Epithelial cell of esophagus (primary cell): ENCODE data around the gene MED15.
"Not testable (repeated sequence)": the region's sequence is repeated elsewhere in the genome, so short reads cannot be mapped to it uniquely, and the experiment has no call there.

ENCODE experiments used
- DNase-seq: peaks from one replicate; pipeline ENCODE4 v3.0.0; 2010; ENCODE audit warnings: low read depth
- H3K4me3 ChIP-seq: 2 replicates; pipeline ENCODE4 v1.5.1; 2011; ENCODE audit warnings: mild to moderate bottlenecking, low read length, control low read depth
- TF ChIP-seq, protein P1 (sequence below): IDR thresholded peaks from 2 replicates; pipeline ENCODE4 v1.5.1; 2011; ENCODE audit warnings: low read depth, mild to moderate bottlenecking, low read length, control low read depth, inconsistent platforms; ENCODE audit not compliant: insufficient read depth; ENCODE audit errors: missing control alignments

MED15 gene

DNA sequence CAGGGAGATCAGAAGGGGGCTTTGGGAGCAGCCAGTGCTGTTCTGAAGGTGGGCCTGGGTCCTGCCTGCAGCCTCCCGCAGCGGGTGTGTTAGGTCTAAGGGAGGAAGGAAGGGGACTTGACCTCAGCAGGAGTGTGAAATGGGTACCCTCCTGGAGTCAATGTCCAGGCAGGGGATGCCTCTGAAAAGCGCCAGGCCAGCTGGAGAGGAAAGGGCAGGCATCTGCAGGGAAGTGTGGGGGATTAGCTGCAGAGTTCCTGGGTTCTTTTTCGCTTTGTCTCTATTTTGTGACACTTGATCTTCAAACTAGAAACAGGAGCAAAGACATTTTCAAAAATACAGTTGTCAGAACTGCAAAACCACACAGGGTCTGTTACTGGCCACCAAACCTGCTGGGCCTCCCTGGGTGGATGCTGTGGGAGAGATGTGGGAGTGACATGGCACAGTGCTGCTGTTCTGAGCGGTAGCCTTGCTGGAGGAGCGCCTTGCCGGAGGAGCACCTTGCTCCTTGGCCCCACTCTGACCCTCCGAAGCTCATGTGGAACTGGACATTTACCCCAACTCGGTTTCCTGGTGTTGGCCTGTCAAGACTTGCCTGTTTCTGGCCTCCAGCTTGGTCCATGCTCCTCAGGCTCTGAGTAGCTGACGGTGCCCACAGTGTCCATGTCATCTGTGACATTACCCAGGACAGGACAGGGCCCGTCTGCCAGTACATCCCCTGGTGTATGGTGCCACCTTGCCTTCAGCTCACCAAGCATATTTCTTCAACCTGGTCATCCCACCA, 25.9 kb downstream of the MED15 start:
- TF ChIP-seq, protein P1, sequence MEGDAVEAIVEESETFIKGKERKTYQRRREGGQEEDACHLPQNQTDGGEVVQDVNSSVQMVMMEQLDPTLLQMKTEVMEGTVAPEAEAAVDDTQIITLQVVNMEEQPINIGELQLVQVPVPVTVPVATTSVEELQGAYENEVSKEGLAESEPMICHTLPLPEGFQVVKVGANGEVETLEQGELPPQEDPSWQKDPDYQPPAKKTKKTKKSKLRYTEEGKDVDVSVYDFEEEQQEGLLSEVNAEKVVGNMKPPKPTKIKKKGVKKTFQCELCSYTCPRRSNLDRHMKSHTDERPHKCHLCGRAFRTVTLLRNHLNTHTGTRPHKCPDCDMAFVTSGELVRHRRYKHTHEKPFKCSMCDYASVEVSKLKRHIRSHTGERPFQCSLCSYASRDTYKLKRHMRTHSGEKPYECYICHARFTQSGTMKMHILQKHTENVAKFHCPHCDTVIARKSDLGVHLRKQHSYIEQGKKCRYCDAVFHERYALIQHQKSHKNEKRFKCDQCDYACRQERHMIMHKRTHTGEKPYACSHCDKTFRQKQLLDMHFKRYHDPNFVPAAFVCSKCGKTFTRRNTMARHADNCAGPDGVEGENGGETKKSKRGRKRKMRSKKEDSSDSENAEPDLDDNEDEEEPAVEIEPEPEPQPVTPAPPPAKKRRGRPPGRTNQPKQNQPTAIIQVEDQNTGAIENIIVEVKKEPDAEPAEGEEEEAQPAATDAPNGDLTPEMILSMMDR: no peak
- peak; percentile 31 for DNase-seq
- no peak overlapping the region for H3K4me3 ChIP-seq

DNA sequence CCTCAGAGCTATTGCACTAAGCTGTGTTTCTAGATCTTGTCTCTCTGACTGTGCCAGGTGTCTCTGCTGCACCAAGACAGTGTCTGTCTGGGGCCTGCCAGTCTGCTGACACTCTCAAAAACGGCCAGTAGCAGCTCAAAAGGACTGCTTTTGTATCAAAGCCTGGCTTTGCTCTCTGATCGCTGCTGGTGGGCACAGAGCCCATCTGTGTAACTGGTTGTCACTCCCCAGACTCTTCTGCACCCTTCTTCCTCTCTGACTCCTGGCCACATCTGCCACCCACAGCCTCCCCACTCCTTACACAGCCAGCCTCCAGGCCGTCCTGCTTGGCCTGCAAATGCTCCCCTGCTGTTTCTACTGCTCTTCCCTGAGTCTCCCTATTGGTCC, 26.5 kb downstream of the MED15 start:
- TF ChIP-seq, protein P1: no peak
- no peak overlapping the region for H3K4me3 ChIP-seq
- no peak for DNase-seq

DNA sequence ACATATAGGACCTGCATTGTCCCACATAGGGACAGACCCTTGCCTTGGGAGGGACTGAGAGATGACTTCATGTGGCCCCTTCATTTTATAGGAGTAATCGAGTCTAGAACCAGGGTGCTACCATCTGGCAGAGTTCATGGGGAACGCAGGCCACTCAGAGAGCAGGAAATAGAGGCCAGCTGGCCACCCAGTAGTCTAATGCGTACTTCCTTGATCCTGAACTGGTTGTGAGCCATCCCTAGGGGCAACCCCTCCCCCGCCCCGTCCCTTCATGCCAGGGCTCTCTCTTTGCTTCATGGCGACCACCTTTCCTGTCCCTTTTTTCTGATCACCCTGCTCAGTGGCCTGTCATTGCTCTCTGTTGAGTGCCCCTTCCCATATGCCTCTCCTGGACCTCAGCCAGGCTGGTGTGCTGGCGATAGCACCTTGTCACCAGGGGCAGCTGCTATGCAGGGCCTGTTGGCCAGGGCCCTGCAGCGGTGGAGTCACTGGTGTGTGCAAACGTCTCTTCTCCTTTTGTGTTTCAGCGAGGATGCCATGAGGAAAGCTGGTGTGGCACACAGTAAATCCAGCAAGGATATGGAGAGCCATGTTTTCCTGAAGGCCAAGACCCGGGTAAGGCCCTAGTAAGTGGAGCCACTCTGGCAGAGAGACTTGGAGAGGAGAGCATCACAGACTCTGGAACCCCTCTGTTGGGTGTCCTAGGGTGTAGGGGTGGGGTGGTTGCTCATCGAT, 29.3 kb downstream of the MED15 start:
- TF ChIP-seq, protein P1: no peak
- no peak for DNase-seq
- H3K4me3 ChIP-seq: no peak overlapping the region

DNA sequence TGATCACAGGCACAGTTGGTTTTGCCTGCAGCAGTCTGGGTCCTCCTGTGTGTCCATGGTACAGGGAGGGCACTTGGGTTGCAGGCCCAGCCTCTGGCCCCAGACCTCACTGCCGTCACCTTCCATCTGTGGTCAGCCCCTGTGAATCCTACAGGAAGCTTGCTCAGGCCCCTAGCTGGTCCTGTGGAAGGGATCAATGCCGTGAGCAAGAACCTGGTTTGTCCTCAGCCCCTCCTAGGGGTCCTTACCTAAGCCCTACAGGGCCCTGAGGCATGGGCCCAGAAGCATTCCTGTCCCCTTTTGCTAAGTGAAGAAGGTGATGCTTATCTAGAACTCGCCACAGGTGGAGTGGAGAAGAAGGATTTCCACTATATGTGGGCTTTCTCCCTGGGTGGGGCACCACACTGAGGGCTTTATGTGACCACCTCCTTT, 29.9 kb downstream of the MED15 start:
- TF ChIP-seq, protein P1: no peak
- H3K4me3 ChIP-seq: no peak overlapping the region
- no peak for DNase-seq

DNA sequence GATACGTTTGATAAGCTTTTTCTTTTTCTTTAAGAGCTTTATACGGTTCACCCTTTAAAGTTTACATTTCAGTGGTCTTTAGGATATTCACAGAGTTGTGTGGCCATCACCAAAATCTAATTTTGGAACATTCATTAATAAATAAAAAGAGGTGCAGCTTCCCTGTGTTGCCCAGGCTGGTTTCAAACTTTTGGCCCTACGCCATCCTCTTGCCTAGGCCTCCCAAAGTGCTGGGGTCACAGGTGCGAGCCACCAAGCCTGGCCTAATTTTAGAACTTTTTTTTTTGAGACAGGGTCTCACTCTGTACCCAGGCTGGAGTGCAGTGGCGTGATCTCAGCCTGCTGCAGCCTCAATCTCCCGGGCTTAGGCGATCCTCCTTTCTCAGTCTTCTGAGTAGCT, 30.6 kb downstream of the MED15 start:
- TF ChIP-seq, protein P1: no peak
- no peak for DNase-seq
- no peak overlapping the region for H3K4me3 ChIP-seq

DNA sequence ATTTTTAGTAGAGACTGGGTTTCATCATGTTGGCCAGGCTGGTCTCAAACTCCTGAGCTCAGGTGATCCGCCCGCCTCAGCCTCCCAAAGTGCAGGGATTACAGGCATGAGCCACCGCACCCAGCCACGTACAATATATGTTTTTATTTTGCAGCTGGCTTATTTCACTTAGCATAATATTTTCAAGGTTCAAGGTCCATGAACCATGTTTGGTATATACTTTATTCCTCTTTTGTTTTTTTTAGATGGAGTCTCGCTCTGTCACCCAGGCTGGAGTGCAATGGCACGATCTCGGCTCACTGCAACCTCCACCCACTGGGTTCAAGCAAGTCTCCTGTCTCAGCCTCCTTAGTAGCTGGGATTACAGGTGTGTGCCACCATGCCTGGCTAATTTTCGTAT, 31.5 kb downstream of the MED15 start:
- not testable (repeated sequence) for DNase-seq, H3K4me3 ChIP-seq

DNA sequence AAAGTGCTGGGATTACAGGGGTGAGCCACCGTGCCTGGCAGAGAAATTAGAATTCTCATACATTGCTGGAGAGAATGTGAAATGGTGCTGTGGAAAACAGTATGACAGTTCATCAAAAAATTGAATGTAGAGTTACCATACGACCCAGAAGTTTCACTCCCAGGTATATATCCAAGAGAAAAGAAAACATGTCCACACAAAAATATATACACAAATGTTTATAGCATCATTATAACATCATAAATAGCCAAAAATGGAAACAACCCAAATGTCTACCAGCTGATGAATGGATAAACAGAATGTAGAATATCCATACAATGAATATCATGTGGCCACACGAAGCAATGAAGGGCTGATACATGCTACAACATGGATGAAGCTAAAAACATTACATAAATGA, 34.6 kb downstream of the MED15 start:
- TF ChIP-seq, protein P1: no peak
- H3K4me3 ChIP-seq: no peak overlapping the region
- DNase-seq: no peak
